RWPE2 (cell line): Measurements from ENCODE around the gene KLK8.

Source experiments
- ATAC-seq: fragments of 200-7000 bp; cut with Tn5 transposase; 3 replicates; pipeline ENCODE4 v1.9.1; 2021; ENCODE audit warnings: low read depth
- DNase-seq: peaks from one replicate; pipeline ENCODE4 v3.0.0-alpha.2; 2020; ENCODE audit warnings: low spot score
- H3K27ac ChIP-seq: fragments of 450-650 bp; 2 replicates; pipeline ENCODE4 v1.5.1; 2017; ENCODE audit warnings: mild to moderate bottlenecking; ENCODE audit not compliant: poor library complexity, severe bottlenecking
- H3K27me3 ChIP-seq: fragments of 250-450 bp; sonication (Bioruptor Pico); 2 replicates; pipeline ENCODE4 v1.5.1; 2021; ENCODE audit warnings: mild to moderate bottlenecking, moderate library complexity; ENCODE audit not compliant: insufficient read depth, poor library complexity, severe bottlenecking
- H3K36me3 ChIP-seq: fragments of 250-450 bp; sonication (Bioruptor Pico); 2 replicates; pipeline ENCODE4 v1.5.1; 2020; ENCODE audit warnings: low read depth, mild to moderate bottlenecking, moderate library complexity
- H3K4me1 ChIP-seq: fragments of 250-450 bp; sonication (Bioruptor Pico); 2 replicates; pipeline ENCODE4 v1.5.1; 2021; ENCODE audit warnings: mild to moderate bottlenecking, moderate library complexity; ENCODE audit not compliant: insufficient read depth, poor library complexity, severe bottlenecking
- H3K4me3 ChIP-seq: fragments of 250-450 bp; sonication (Bioruptor Pico); 2 replicates; pipeline ENCODE4 v1.5.1; 2021; ENCODE audit warnings: mild to moderate bottlenecking, moderate library complexity; ENCODE audit not compliant: severe bottlenecking
- H3K9me3 ChIP-seq: fragments of 250-450 bp; sonication (Bioruptor Pico); 2 replicates; pipeline ENCODE4 v1.5.1; 2021; ENCODE audit warnings: mild to moderate bottlenecking, moderate library complexity; ENCODE audit not compliant: severe bottlenecking
- CTCF ChIP-seq: fragments of 450-650 bp; IDR thresholded peaks from one replicate; pipeline ENCODE4 v1.5.1; 2017; ENCODE audit warnings: mild to moderate bottlenecking, moderate library complexity; ENCODE audit not compliant: poor library complexity, severe bottlenecking

Gene KLK8

GRCh38 chr19:51036519-51036918, 35.1 kb upstream of the KLK8 start:
- no peaks in the 10 kb centered on the region for H3K9me3 ChIP-seq
- no peaks in the 10 kb centered on the region for H3K27me3 ChIP-seq
- DNase-seq (no peak), ATAC-seq (no peak)
- H3K36me3 ChIP-seq, result no peaks in the 10 kb centered on the region
- H3K27ac ChIP-seq, result no peak overlapping the region
- H3K4me3 ChIP-seq, result no peak overlapping the region
- TF ChIP-seq CTCF, result no peak
- no peaks in the 10 kb centered on the region for H3K4me1 ChIP-seq

GRCh38 chr19:51034704-51035103, 33.3 kb upstream of the KLK8 start, which contains the start of gene KLK12:
Gene KLK12 (minus strand): TSS chr19:51035002. CDS start chr19:51034621, 381 bp downstream.
- DNase-seq (no peak), ATAC-seq (no peak)
- H3K4me3 ChIP-seq, result no peak within 1 kb of the TSS
- H3K36me3 ChIP-seq, result no peaks in the 10 kb centered on the region
- H3K27ac ChIP-seq, result no peak within 1 kb of the TSS
- H3K9me3 ChIP-seq, result no peaks in the 10 kb centered on the region
- no peaks in the 10 kb centered on the region for H3K4me1 ChIP-seq
- TF ChIP-seq CTCF, result no peak
- H3K27me3 ChIP-seq, result no peaks in the 10 kb centered on the region

GRCh38 chr19:51031880-51032225, 30.4 kb upstream of the KLK8 start:
- Histone ChIP-seq H3K4me1 (no peaks in the 10 kb centered on the region), H3K9me3 (no peaks in the 10 kb centered on the region), H3K36me3 (no peaks in the 10 kb centered on the region), H3K27me3 (no peaks in the 10 kb centered on the region), H3K4me3 (no peak overlapping the region), H3K27ac (no peak overlapping the region)
- ATAC-seq (no peak), DNase-seq (no peak)
- no peak for TF ChIP-seq CTCF

- no peak for TF ChIP-seq CTCF
- Histone ChIP-seq H3K27ac (no peak overlapping the region), H3K4me3 (no peak overlapping the region), H3K27me3 (no peaks in the 10 kb centered on the region), H3K4me1 (no peaks in the 10 kb centered on the region), H3K36me3 (no peaks in the 10 kb centered on the region), H3K9me3 (no peaks in the 10 kb centered on the region)
- DNase-seq, result no peak
- no peak for ATAC-seq
These were observed 29.9 kb upstream of the KLK8 start for GRCh38 chr19:51031220-51031879.

GRCh38 chr19:51030631-51031030, 29.2 kb upstream of the KLK8 start:
- H3K4me3 ChIP-seq, result no peak overlapping the region
- H3K27ac ChIP-seq, result no peak overlapping the region
- no peaks in the 10 kb centered on the region for H3K27me3 ChIP-seq
- no peaks in the 10 kb centered on the region for H3K36me3 ChIP-seq
- no peaks in the 10 kb centered on the region for H3K9me3 ChIP-seq
- DNase-seq (no peak), ATAC-seq (no peak)
- H3K4me1 ChIP-seq, result no peaks in the 10 kb centered on the region
- TF ChIP-seq CTCF, result no peak
